ENCODE results near the gene ATP2B2.

The ATP2B2 gene

DNA sequence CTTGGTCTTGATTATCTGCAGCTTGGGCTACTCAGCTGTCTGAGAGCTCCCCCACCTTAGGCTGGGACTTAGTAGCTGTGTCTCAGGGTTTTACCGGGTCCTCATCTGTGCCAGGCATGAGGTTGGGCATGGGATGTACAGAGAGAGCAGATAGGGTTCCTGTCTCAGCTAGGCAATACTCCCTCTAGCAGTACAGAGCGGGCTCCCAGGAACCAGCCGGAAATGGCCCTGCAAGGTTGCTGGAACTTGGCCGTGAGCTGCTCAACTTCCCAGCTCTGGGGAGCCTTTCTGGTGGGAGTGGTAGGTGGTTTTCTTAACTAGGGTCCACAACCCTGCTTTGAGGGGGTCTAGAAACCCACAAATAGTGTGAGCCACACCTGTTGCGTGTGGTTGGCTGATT lies 58.3 kb downstream of the ATP2B2 start:
- DNase-seq: no peak

DNA sequence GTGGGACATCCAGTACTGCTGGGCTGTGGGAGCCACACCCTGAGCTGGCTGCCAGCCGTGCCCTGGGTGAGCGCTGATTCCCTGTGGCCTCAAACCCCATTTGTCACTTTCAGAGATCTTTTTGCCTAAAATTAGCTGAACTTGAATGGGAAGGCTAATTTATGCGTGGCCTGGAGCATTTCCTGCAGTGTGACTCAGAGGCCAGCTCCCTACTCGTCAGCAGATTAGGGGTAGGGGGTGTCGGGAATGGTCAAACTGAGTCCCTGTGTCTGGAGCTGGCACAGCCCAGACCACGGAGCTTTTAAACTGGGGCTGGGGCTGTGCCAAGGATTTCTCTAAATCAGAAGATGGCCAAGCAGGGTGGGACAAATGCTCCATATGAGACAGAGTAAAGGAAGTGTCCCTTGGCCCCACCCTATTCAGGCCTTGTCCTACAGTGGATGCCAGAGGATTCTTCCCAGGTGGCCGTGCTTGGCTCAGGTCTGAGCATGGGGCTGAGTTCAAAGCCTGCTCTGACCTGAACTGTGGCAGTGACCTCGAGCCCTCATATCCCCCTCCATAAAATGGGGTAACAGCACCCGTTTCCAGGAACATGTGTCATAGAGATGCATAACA lies 59.7 kb downstream of the ATP2B2 start:
- DNase-seq: no peak

DNA sequence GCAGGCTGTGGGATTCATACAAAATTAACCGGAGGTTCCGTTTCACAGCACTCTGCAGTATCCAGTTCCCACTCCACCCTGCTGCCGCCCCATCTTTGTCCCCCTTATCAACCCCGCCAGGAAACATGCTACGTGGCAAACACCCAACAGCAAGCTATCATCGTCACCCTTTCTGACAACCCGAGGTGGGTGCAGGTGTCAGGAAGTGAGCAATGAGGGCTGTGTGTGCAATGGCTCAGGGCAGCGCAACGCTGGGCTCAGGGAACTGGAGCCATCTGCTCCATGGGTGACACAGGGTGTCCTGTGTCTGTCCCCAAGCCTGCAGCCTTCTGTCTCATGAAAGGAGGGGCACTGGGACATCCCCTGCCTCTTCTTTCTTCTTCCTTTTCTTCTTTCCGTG lies 60.9 kb downstream of the ATP2B2 start:
- no peak for DNase-seq

DNA sequence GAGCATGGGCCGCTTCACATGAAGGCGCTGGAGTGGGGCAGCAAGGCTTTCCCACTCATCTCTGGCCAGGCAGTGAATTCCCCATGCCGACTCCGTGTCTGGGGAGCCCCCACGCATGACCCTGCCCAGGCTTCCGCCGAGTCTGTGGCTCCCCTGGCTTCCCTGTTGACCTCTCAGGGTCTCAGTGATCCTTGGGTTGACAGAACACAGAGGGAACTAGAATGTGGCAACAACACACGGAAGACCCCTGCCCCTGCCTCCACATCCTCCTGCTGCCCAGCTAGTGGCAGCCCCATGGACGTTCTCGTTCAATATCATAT lies 61.3 kb downstream of the ATP2B2 start:
- DNase-seq: no peak

DNA sequence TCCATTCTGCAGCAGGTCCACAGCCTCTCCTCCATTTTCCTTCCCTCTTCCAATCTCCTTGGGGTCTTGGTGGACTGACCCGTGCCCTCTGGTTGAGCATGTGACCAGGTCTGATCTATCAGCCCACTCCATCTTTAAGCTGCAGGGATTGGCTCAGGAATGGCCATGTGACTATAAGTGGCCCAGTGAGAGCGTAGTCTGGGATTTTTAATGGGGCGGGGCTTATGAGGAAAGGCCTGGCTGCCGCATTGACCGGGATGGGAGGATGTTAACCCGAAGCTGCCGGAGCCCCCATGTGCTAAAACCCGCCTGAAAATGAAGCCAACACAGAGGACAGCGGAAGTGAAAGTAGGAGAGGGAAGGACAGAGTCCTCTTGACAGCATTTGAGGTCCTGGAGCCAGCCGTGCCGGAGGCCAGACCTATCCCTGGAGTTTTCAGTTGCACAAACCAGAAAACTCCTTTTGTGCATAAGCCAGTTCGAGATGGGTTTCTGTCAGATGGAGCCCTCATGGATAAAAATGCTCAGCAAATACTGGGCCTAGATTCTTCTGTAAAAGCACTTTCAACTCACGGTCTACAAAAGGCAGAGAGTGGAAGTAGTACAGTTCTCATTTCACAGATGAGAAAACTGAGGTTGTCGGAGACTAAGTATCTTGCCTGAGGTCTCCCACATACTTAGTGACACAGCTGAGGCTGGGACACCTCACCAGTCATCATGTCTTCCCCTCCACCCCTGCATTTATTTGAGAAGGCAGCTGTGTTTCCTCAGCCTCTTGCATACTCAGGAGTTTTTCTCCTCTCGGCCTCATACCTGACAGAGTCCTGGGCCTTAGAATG lies 61.9 kb downstream of the ATP2B2 start:
- DNase-seq: no peak

DNA sequence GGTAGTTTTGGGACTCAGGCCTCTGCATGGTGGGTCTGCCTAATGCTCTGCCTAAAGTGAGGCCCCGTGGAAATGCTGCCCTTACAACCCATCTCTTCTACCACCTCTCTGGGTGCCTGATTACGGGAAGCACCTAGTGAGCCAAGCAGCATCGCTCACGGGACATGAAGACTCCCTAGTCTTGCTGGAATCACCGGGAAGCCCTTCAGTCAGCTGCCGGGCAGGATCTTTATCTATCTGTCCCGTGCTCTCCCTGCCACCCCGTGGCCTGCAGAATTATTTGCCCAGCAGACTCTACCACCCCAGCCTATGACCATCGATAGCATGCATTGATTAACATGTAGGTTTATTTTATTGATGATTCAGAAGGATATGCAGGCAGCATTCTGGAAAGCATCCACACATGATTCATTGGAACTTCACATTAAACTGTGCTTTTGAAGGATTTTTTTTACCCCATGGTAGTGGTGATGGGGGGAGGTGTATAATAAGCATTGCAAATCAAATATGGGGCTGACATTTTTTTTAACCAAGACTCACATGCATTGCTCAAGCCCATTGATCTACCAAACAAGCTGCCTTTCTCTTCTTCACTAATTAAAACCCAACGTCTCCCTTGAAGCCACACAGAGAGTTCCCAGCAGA lies 63.1 kb downstream of the ATP2B2 start:
- DNase-seq: no peak

DNA sequence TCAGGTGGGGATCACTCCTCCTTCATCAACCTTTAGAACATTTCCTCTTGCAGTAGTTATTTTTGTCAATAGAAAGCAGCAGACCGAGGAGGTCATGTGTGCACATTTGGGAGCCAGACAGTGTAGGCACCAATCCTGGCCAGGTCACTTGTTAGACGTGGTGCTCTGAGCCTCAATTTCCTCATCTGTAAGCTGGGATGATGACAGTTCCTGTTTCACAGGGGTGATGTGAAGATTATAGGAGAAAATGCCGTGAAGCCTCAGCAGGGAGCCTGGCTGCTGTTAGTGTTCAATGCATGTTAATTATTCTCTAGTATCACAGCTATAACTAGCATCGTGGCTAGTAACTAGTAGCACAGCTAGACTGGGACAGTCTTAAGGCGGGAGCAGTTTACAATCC lies 64.7 kb downstream of the ATP2B2 start:
- no peak for DNase-seq

DNA sequence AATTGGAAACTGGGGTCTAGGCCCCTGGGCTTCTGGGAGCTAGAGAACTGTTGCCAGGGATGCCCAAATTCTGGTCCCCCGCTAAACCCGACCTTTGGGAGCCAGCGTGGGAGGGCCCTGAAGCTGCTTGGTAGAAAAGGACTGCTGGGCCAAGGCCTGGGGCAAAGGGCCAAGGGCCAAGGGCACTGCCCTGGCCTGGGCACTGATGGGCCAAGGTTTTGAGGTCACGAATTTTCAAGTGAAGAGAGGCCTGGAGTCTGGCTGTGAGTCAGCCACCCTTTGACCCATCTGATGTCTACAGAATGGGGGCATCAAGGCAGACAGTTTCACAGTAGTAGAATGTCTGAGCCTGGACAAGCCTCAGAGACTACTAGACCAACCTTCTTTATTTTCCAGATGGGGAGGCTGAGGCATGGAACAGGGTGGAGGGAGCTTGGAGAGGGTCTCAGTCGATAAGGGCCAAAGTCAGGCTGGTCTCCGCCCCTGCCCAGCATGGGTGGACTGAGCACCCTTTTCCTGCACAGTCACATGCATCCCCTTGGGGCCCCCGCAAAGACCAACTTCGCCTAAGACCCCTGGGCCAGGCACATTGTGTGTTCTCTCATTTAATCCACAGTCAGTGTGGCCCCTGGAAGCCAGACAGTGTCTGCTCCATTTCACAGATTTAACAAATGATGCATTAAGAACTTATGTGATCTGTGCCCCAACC lies 66.3 kb downstream of the ATP2B2 start:
- DNase-seq: no peak

DNA sequence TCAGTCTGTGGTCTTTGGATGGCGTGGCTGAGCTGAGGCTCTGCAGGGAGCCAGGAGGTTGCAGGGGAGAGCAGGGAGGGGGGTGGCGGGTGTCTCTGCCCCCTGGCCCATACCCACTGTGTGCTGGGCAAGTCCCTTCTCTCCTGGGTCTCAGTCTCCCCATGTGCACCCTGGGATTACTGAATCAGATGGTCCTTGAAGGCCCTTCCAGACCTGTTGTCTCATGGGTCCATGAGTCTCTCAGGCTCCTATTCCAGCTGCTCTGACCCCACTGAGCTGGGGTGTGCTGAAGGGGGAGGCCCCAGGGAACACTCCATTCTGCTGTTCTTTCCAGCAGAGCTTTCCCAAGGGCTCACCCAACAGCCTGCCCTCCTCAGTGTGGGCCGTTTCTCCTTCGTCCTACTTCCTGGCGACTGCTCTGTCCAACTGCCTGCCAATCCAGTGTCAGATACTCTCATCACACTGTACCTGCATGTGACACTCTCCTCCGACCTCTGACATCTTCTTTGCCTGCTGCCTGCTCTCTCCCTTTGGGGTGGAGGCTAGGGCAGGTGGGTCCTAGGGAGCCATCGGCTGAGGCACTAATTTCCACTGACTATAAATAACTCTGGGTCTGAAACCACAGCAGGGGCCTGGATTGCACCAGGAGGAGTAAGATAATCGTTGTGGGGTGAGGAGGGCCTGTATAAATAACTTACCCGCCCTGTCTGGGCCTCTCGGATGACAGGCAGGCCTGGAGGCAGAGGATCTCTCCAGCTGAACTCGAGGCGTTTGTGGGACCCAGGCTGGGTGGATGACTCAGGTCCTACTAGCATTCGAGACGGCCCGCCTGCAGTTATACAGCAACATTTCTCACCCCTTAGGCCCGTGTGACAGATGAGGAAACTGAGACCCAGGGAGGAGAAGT lies 67.1 kb downstream of the ATP2B2 start:
- DNase-seq: no peak

DNA sequence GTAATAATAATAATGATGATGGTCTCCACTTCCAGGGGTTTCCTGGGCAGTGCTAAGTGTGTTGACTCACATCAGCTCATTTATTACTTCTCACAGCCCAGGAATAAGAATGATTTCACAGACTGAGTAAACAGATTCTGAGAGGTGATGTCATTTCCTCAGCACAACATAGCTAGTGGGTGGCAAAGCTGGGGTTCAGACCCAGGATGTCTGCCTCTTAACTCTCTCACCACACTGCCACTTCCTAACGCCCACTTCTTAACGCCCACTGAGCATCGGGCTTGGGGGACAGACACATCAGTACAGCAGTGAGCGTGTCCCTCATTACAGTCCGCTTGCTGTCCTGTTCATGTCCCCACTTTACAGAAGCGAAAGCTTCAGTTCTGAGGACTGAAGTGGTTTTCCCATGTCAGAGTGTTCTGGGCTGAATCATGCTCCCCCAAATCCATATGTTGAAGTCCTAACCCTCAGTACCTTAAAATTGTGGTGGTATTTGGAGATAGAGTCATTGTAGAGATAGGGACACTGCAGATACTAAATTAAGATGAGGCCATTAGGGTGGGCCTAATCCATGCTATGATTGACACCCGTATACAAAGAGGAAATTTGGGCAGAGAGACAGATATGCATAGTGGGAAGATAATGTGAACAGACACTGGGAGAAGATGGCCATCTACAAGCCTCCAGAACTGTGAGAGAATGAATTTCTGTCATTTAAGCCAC lies 68.0 kb downstream of the ATP2B2 start:
- no peak for DNase-seq

DNA sequence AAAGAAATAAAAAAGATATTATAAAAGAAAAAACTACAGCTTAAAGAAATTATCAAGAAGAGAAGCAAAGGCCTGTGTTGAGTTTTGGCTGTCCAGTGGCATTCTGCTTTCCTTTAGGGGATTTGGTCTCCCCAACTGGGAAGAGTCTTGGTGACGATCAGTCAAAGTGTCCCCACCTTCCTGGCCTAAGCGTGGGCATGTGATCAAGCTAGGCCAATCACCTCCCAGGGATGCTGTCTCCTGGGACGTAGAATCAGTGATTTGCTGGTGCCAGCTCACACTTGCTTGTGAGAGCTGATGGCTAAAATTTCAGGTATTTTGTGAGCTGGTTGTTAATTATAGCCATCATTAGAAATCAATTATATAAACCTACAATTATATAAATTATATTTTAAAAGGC lies 69.5 kb downstream of the ATP2B2 start:
- DNase-seq: no peak

DNA sequence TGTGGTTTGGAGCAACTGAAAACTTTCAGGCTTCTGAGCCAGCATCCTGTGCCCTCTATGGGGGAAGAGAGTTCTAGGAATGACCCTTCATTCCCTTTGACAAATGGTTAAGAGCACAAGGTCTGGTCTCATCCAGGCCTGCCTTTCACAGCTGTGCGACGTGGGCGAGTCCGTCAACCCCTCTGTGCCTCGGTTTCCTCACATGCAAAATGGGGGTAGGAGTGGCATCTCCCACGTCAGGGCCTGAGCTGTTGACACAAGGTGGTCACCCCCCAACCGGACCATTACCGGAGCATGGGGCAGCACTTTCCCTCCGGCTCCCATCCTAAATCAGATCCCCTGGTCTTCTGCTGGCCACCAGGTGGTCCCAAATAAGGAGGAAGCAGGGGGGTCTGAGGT lies 70.4 kb downstream of the ATP2B2 start:
- no peak for DNase-seq

DNA sequence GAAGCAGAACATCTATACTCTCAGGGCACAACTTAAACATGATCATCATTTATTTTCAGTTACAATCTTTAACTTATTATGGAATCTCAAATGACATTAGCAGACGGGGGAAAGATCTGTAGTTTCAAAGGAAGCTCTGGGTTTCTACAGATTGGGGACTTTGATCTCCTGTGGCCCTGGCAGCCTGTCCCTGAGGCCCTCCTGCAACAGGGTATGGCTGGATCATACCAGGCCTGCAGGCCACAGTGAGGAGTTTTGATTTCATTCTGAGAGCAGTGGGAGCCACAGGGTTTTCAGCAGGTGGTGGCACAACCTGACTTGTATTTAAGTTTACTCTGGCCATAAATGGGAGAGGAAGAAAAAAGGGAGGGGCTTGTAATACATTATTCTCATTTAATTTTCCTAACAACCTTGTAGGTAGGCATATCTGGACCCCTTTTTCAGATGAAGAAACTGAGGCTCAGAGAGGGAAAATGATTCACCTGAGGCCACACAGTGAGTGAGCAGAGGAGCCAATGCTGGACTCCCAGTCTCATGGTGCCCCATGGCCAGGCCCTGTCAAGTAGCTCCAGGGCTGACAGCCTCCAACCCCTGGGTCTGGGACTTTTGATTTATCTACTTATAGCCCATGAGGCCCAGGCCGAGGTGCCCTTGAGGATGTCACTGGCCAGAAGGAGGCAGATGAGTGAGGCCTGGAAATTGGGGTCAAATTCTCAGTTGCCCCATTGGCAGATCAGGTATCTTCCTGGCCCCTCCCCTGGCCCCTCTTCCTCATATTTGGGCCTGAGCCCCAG lies 71.0 kb downstream of the ATP2B2 start:
- no peak for DNase-seq

DNA sequence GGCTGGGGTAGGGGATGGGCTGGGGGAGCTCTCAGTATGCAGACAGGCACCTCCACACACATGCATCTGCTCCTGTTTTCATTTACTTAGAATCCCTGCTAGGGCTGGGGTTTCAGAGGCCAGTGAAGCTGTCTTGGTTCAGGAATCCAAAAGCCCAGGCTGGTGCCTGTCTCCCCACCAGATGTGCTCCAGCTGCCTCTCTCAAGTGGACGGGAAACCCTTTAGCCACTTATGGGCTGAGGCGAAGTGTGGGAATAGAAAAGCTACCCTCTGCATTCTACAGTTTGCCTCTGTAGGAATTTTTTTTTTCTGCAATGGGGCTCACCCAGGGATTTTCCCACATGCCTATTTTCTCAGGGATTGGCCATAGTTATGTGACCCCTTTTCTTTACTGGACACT lies 72.5 kb downstream of the ATP2B2 start:
- DNase-seq: no peak

DNA sequence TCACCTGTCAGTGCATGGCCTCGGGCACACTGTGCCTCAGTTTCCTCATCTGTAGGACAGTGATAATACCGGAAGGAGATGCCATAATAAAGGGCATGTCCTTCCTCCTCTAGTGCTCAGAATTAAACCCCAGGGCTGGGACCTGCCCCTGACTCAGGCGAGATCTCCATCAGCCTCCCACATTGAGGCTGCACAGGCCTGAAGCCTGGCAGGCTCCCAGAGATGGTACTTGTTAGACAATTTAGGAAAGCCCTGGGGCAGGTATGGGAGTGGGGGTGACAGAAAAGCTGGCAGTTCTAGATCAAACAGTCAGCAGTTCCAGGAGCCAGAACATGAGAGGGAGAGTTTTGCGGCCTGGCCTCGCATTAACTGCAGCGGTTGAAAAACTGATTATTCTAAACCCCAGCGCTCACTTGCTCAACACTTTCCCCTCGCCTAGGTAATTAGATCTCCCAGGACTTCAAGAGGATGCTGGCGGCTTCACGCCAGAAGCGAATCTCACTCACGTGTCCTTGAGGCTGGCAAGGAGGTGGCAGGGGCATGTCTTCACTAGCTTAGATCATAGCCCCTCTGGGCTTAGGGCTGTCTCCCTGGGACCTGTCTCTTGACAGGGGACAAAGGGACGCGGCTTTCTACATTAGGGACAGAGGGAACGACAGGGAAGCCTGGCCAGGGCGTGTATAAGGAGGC lies 73.1 kb downstream of the ATP2B2 start:
- DNase-seq: no peak

DNA sequence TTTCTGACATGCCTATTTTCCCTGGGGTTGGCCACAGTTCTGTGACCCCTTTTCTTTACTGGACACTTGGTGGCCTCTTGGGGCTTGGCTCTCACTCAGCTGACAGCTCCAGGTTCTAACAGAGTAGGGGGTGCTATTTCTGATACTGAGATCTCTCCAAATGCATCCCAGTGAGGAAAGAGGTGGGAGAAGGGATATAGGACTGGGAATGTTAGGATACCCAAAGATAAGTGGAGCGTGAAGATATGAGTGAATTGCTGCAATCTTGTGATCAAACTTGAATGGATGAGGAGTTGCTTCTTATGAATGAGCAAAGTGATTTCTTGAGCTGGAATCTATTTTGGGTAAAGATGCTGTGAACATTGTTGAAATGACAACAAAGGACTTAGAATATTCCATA lies 74.6 kb downstream of the ATP2B2 start:
- DNase-seq: no peak

DNA sequence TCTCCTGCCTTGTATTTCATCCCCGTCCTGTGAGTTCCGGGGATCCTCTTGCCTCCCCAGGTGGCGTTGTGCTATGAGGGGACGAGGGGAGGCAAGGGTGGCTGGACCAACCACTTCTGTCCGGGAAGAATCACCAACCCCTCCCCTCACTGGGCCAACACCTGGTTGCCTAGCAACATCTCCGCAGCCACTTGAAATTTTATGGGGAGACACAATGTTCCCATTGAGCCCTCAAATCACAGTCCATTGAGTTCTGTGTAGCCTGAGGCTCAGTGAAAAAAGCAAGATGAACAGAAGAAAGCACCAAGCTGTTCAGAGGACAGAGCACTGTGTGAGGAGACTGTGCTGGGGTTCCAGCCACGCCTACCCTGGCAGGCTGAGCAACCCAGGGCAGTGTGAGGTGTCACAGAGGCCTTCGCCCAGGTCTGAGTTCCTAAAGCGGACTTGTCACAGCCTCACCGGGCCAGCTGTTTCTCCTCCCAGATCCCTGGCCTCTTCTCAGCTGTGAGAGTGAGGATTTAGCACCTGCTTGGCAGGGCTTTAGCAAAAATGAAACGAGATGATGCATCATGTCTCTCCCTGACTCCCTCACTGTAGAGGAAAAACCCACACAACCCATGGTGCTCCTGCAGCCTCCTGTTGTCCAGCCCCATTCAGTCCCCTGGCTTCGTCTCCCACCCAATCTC lies 76.8 kb downstream of the ATP2B2 start:
- DNase-seq: no peak

DNA sequence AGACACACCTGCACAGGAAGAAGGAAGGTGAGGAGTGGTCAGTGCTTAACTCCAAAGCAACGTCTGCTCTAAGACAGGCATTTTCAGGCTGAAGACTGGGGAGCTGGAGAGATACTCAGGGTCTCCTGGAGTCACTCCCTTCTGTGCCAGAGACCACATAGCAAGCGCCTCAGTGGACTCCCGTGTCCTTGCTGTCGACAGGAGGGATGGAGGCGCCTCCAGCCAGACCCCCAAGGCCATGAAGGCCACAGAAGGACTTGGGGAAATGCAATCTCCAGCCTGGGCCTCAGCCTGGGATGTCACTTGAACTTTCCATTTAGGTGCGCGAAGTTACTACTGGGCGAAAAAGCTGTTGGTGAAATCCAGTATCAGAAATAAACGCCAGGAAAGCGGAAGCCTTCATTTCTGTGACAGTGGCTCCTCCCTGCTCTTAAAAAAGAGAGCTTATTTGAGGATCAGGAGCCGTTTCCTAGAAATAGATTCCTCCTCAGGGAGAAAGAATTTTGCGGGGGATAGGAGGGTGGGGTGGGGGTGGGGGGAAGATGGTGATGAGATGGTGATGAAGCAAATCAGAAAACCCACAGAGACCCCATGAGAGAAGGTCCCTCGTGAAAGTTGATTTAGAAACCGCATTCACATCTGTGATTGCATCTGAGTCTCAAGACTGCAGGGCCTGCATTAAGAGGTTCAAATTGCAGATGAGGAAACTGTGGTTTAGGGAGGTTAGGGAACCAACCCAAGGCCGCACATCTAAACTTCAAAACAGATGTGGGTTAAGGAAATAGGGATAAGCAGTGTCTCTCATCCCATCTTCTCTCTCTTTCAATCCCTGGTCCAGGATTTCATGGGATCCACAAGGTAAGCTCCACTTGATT lies 78.8 kb downstream of the ATP2B2 start:
- no peak for DNase-seq
